ENCODE data around the gene INPP5A.

GRCh38 chr10:132541601-132542011 is 4.0 kb downstream of the INPP5A start:
- TF ChIP-seq CTCF (IDR thresholded peaks at IDR 0.05) (no peak), POLR2A (IDR thresholded peaks at IDR 0.05) (no peak)

All from lower leg skin (tissue), 3 donors.